ENCODE results near the gene INPP5K.
A peak's percentile ranks its signal among the peaks of the same experiment; 100 is the strongest.

Gene INPP5K

GRCh38 chr17:1559047-1560043, 42.9 kb upstream of the INPP5K start:
- peaks cover 3% of the 10 kb centered on the region for H3K36me3 ChIP-seq (ENCODE audit: control insufficient read depth, insufficient read depth, low read length)
- H3K4me3 ChIP-seq (ENCODE audit: insufficient read depth, low read depth, low read length), result peak overlapping the region; percentile 3
- H3K27ac ChIP-seq (ENCODE audit: insufficient read depth, low read depth, low read length, poor library complexity, severe bottlenecking), result peak overlapping the region; percentile 30
- H3K9me3 ChIP-seq (ENCODE audit: control insufficient read depth, low read length), result no peaks in the 10 kb centered on the region
- 77 to 83% methylated on average over 10 of the region's 10 CpGs for whole genome bisulfite sequencing, 2 experiments
- H3K27me3 ChIP-seq (ENCODE audit: control insufficient read depth, insufficient read depth, low read length, poor library complexity, severe bottlenecking), result no peaks in the 10 kb centered on the region
- H3K4me1 ChIP-seq (ENCODE audit: control insufficient read depth, insufficient read depth, low read length), result peaks cover 24% of the 10 kb centered on the region

DNA sequence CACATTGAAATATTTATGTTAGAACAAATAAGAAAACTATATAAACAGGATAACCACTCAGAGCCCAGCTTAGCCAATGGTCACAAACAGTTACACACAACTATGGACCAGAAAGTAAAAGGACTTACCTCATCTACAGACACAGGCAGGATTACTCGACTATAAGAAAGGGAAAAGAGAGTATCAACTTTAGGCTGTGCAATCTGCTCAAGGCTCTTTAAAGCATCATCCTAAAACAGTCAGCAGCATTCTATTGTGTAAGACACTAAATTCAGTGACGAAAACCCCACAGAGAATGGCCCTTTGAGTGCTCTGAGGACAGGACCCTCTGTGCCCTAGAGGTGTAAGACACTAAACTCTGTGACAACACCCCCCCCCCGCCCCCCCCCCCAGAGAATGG, 42.0 kb upstream of the INPP5K start:
- H3K27me3 ChIP-seq (ENCODE audit: control insufficient read depth, insufficient read depth, low read length, poor library complexity, severe bottlenecking), result no peaks in the 10 kb centered on the region
- peaks cover 3% of the 10 kb centered on the region for H3K36me3 ChIP-seq (ENCODE audit: control insufficient read depth, insufficient read depth, low read length)
- H3K4me1 ChIP-seq (ENCODE audit: control insufficient read depth, insufficient read depth, low read length), result peaks cover 24% of the 10 kb centered on the region
- no peak overlapping the region for H3K4me3 ChIP-seq (ENCODE audit: insufficient read depth, low read depth, low read length)
- 73 to 91% methylated on average over 2 of the region's 3 CpGs for WGBS, 2 experiments
- no peak overlapping the region for H3K27ac ChIP-seq (ENCODE audit: insufficient read depth, low read depth, low read length, poor library complexity, severe bottlenecking)
- no peaks in the 10 kb centered on the region for H3K9me3 ChIP-seq (ENCODE audit: control insufficient read depth, low read length)

GRCh38 chr17:1557355-1558095, 41.1 kb upstream of the INPP5K start:
- no peaks in the 10 kb centered on the region for H3K9me3 ChIP-seq (ENCODE audit: control insufficient read depth, low read length)
- no peak overlapping the region for H3K4me3 ChIP-seq (ENCODE audit: insufficient read depth, low read depth, low read length)
- H3K36me3 ChIP-seq (ENCODE audit: control insufficient read depth, insufficient read depth, low read length), result peaks cover 7% of the 10 kb centered on the region
- peaks cover 24% of the 10 kb centered on the region for H3K4me1 ChIP-seq (ENCODE audit: control insufficient read depth, insufficient read depth, low read length)
- 94% methylated on average over 22 of the region's 22 CpGs for WGBS, 2 experiments
- no peak overlapping the region for H3K27ac ChIP-seq (ENCODE audit: insufficient read depth, low read depth, low read length, poor library complexity, severe bottlenecking)
- H3K27me3 ChIP-seq (ENCODE audit: control insufficient read depth, insufficient read depth, low read length, poor library complexity, severe bottlenecking), result no peaks in the 10 kb centered on the region

DNA sequence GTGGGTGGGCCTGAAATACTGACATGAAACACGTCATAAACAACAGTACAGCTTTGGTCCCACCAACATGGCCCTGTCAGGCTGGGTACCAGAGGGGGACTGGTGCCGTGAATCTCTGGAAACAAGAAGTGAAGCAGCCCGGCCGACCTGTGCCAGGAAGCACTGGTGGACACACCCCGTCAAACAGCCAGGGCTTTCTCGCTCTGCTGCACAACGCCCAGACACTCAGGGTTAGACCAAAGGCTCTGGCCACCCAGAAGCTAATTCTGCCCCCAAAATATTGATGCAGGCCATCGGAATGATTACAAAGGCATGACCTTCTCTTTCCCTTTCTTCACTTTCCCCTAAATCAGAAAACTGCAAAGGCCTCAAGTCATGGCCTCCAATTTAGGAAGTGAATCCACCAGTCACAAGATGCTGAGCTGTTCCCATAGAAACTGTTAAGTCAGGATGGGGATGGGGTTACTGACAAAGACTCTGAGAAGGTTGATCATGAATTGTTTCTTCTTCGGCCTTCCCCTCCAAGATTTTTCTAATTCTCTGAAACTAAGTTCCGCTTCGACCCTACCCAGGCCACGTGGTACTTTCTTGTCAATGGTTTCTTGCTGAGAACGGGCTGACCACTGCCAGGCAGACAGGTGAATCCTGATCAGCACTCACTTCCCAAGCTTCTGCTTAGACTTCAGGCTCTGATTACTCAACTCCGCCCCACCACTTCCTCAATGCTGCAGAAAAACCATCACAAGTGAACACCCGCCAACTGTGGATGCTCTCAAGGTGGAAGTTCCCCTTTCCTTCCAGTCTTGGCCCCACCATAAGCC, 39.4 kb upstream of the INPP5K start:
- Histone ChIP-seq H3K27ac (ENCODE audit: insufficient read depth, low read depth, low read length, poor library complexity, severe bottlenecking) (no peak overlapping the region), H3K36me3 (ENCODE audit: control insufficient read depth, insufficient read depth, low read length) (peaks cover 10% of the 10 kb centered on the region), H3K4me1 (ENCODE audit: control insufficient read depth, insufficient read depth, low read length) (peaks cover 19% of the 10 kb centered on the region), H3K4me3 (ENCODE audit: insufficient read depth, low read depth, low read length) (no peak overlapping the region), H3K27me3 (ENCODE audit: control insufficient read depth, insufficient read depth, low read length, poor library complexity, severe bottlenecking) (no peaks in the 10 kb centered on the region), H3K9me3 (ENCODE audit: control insufficient read depth, low read length) (no peaks in the 10 kb centered on the region)
- WGBS, 2 experiments, result 92% methylated on average over 15 of the region's 15 CpGs

DNA sequence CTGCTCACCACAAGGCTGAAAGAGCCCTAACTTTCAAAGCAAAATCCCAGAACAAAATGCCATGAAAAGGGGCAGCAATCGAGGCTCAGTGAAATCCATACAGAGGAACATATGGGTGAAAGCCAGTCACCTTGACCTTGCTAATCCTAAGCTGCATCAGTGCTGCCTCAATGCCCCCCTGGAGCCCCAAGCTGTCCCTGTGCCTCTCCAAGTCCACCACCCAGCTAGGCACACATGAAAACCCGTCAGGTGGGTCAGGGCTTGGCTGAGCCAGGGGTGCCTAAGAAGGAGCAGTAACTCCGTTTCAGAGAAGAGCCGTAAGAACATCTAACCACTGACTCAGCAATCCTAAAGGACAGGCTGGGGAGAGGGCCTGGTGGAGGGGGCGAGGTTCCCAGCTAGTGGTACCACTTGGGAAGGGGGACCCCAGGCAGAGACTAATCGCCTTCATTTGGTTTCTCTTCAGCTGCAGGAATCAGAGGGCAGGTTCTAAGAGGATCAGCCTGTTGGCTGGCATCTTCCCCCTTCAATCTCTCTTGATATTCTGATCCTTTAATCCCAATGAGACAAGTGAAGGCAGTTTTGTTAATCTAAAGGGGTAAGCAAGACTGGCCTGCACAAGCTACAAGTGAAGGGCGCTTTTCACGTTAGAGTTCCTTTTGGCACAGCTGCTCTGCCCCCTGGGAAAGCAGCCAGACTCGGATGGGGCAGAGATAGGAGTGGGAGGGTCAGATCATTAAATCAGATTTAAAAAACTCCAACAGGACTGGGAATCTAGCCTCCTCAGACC, 38.5 kb upstream of the INPP5K start:
- H3K36me3 ChIP-seq (ENCODE audit: control insufficient read depth, insufficient read depth, low read length), result peaks cover 18% of the 10 kb centered on the region
- no peak overlapping the region for H3K27ac ChIP-seq (ENCODE audit: insufficient read depth, low read depth, low read length, poor library complexity, severe bottlenecking)

DNA sequence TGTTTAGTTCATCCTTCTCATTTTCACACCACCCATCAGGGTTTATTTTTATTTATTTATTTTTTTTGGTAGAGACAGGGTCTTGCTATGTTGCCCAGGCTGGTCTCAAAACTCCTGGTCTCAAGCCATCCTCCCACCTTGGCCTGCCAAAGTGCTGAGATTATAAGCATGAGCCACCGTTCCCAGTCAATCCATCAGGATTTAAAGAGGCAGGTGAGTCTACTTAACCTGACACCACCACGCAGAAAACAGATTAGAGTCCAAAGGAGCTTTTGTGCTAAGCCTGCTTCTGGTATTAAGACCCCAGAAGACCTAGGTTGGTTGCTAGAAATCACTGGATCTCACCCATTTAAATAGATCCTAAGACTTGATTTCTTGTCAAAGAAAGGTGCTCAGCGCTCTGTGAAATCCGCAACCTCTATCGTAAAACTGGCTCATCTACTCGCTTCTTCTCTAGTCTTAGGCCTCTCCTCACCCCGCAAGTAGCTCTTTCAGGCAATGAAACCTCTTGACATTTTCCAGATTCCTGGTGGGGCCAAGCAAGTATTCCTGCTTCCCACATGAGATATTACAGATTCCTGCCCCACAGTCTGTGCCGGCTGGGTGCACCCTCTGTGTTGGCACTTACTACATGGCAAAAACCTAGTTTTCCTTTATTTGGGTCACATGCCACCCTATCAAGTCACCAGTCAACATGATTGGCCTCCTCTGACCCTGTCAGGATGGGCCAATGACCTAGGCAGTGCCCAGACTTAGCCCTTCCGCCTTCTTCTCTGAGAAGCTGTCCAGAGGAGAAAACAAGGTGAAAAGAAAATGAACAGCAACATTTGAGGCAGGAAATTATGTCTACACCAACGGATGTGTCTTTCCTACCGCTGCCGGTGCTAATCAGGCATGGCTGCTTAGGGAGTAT, 37.2 kb upstream of the INPP5K start:
- H3K36me3 ChIP-seq (ENCODE audit: control insufficient read depth, insufficient read depth, low read length), result peaks cover 18% of the 10 kb centered on the region
- 94% methylated on average over 12 of the region's 12 CpGs for WGBS, 2 experiments

More for the DNA sequence above, 38.5 kb upstream of the INPP5K start:
- Histone ChIP-seq H3K27me3 (ENCODE audit: control insufficient read depth, insufficient read depth, low read length, poor library complexity, severe bottlenecking) (no peaks in the 10 kb centered on the region), H3K4me1 (ENCODE audit: control insufficient read depth, insufficient read depth, low read length) (peaks cover 11% of the 10 kb centered on the region), H3K4me3 (ENCODE audit: insufficient read depth, low read depth, low read length) (no peak overlapping the region), H3K9me3 (ENCODE audit: control insufficient read depth, low read length) (no peaks in the 10 kb centered on the region)
- 85 to 89% methylated on average over 9 of the region's 9 CpGs for WGBS, 2 experiments

DNA sequence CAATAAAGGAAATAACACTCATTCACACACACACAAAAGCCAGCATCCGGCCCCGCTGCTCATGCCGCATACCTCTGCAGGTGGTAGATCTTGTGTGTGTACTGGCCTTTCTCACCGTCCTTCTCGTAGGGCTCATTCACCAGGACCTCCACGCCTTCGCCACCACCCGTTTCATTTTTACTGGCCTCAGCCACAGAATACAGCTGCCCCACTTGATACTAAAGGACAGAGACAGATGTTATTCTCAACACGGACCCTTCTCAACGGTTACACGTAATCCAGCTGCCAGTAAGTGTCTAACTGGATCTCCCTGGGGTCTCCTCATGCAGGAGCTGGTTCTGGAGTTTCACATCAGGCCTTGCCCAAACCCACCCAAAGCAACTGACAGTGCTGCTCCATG, 36.5 kb upstream of the INPP5K start:
- 96% methylated on average over 11 of the region's 11 CpGs for WGBS, 2 experiments
- no peaks in the 10 kb centered on the region for H3K27me3 ChIP-seq (ENCODE audit: control insufficient read depth, insufficient read depth, low read length, poor library complexity, severe bottlenecking)
- H3K27ac ChIP-seq (ENCODE audit: insufficient read depth, low read depth, low read length, poor library complexity, severe bottlenecking), result no peak overlapping the region
- no peaks in the 10 kb centered on the region for H3K4me1 ChIP-seq (ENCODE audit: control insufficient read depth, insufficient read depth, low read length)
- no peaks in the 10 kb centered on the region for H3K9me3 ChIP-seq (ENCODE audit: control insufficient read depth, low read length)
- peaks cover 18% of the 10 kb centered on the region for H3K36me3 ChIP-seq (ENCODE audit: control insufficient read depth, insufficient read depth, low read length)
- H3K4me3 ChIP-seq (ENCODE audit: insufficient read depth, low read depth, low read length), result no peak overlapping the region

More for the DNA sequence above, 37.2 kb upstream of the INPP5K start:
- no peak overlapping the region for H3K27ac ChIP-seq (ENCODE audit: insufficient read depth, low read depth, low read length, poor library complexity, severe bottlenecking)
- no peaks in the 10 kb centered on the region for H3K4me1 ChIP-seq (ENCODE audit: control insufficient read depth, insufficient read depth, low read length)
- H3K9me3 ChIP-seq (ENCODE audit: control insufficient read depth, low read length), result no peaks in the 10 kb centered on the region
- no peaks in the 10 kb centered on the region for H3K27me3 ChIP-seq (ENCODE audit: control insufficient read depth, insufficient read depth, low read length, poor library complexity, severe bottlenecking)
- no peak overlapping the region for H3K4me3 ChIP-seq (ENCODE audit: insufficient read depth, low read depth, low read length)

GRCh38 chr17:1551741-1552140, 35.3 kb upstream of the INPP5K start:
- H3K27me3 ChIP-seq (ENCODE audit: control insufficient read depth, insufficient read depth, low read length, poor library complexity, severe bottlenecking), result no peaks in the 10 kb centered on the region
- H3K27ac ChIP-seq (ENCODE audit: insufficient read depth, low read depth, low read length, poor library complexity, severe bottlenecking), result no peak overlapping the region
- H3K4me1 ChIP-seq (ENCODE audit: control insufficient read depth, insufficient read depth, low read length), result no peaks in the 10 kb centered on the region
- no peaks in the 10 kb centered on the region for H3K9me3 ChIP-seq (ENCODE audit: control insufficient read depth, low read length)
- peaks cover 15% of the 10 kb centered on the region for H3K36me3 ChIP-seq (ENCODE audit: control insufficient read depth, insufficient read depth, low read length)
- no peak overlapping the region for H3K4me3 ChIP-seq (ENCODE audit: insufficient read depth, low read depth, low read length)
- 95 to 96% methylated on average over 12 of the region's 12 CpGs for WGBS, 2 experiments

Data from ectodermal cell (in vitro differentiated cells).